Body of pancreas (tissue), 4 donors: ENCODE results near the gene JUN.

Experiments used
- CTCF ChIP-seq, 7 experiments: fragments of 450-650 bp in 4 of 7; fragments of 200-600 bp in 3 of 7; sonication (generic) in 3 of 7; IDR thresholded peaks; one replicate each; pipeline ENCODE4 v1.5.1; 2016 to 2019; ENCODE audit warnings: antibody characterized with exemption in 7 of 7
- POLR2A ChIP-seq, 3 donors: fragments of 450-650 bp; IDR thresholded peaks; one replicate each; pipeline ENCODE4 v1.6.1; 2016; ENCODE audit warnings: antibody characterized with exemption in 3 of 3, mild to moderate bottlenecking in 2 of 3

GRCh38 chr1:58815069-58815685, 31.3 kb upstream of the JUN start:
- peak in 4 of 7 experiments; percentile 14 to 23 (median 20) for TF ChIP-seq CTCF (IDR thresholded peaks at IDR 0.05)
- TF ChIP-seq POLR2A (IDR thresholded peaks at IDR 0.05), result peak; percentile 67 to 74 (median 67)
